ENCODE measurements around the gene UBA1.

Gene UBA1

GRCh38 chrX:47214435-47215077 lies 20.9 kb downstream of the UBA1 start:
- no peak for DNase-seq

- no peak for DNase-seq
Observed at GRCh38 chrX:47215291-47215900, 21.8 kb downstream of the UBA1 start.

GRCh38 chrX:47216393-47216925 lies 22.8 kb downstream of the UBA1 start:
- no peak for DNase-seq

- DNase-seq = peak; percentile 75
Observed at GRCh38 chrX:47217121-47217851, 23.7 kb downstream of the UBA1 start.

GRCh38 chrX:47217852-47218279 lies 24.2 kb downstream of the UBA1 start:
- peak; percentile 98 for DNase-seq

GRCh38 chrX:47218280-47218919 lies 24.8 kb downstream of the UBA1 start, which contains the start of gene CDK16:
TSS of gene CDK16 (plus strand) at chrX:47218681. CDS start at chrX:47223558, 4,877 bp downstream.
- DNase-seq = peak; percentile 84

GRCh38 chrX:47218920-47219815 lies 25.5 kb downstream of the UBA1 start:
- DNase-seq = peak; percentile 60

- DNase-seq = no peak
Observed at GRCh38 chrX:47221756-47222155, 28.1 kb downstream of the UBA1 start.

GRCh38 chrX:47222751-47223350 lies 29.2 kb downstream of the UBA1 start:
- no peak for DNase-seq

- DNase-seq = no peak
Observed at GRCh38 chrX:47223476-47224250, 30.0 kb downstream of the UBA1 start.

GRCh38 chrX:47224266-47224895 lies 30.8 kb downstream of the UBA1 start:
- DNase-seq = no peak

- DNase-seq = no peak
Observed at GRCh38 chrX:47224896-47225290, 31.3 kb downstream of the UBA1 start.

GRCh38 chrX:47226071-47226470 lies 32.4 kb downstream of the UBA1 start:
- no peak for DNase-seq

- no peak for DNase-seq
Observed at GRCh38 chrX:47226531-47227333, 33.1 kb downstream of the UBA1 start.

- DNase-seq = no peak
Observed at GRCh38 chrX:47227334-47227583, 33.6 kb downstream of the UBA1 start.

- no peak for DNase-seq
Observed at GRCh38 chrX:47228550-47229270, 35.1 kb downstream of the UBA1 start.

GRCh38 chrX:47229427-47229826 lies 35.8 kb downstream of the UBA1 start:
- DNase-seq = no peak

GRCh38 chrX:47230136-47230868 lies 36.7 kb downstream of the UBA1 start:
- DNase-seq = no peak

Measured in OCI-M1 (cell line).